GM19099 (cell line): Measurements from ENCODE around the gene STC2.

Experiments used
- POLR2A ChIP-seq: IDR thresholded peaks from 3 replicates; pipeline ENCODE4 v1.6.1; 2011; ENCODE audit warnings: low read depth; ENCODE audit not compliant: insufficient read length; ENCODE audit errors: extremely low read depth

The STC2 gene

GRCh38 chr5:173327948-173328843 is at the start of gene STC2:
STC2 (minus strand) TSS chr5:173328414; CDS start chr5:173328193, 221 bp downstream.
- peak; percentile 44 for TF ChIP-seq POLR2A

GRCh38 chr5:173371400-173371799 is 43.2 kb upstream of the STC2 start:
- no peak for TF ChIP-seq POLR2A

DNA sequence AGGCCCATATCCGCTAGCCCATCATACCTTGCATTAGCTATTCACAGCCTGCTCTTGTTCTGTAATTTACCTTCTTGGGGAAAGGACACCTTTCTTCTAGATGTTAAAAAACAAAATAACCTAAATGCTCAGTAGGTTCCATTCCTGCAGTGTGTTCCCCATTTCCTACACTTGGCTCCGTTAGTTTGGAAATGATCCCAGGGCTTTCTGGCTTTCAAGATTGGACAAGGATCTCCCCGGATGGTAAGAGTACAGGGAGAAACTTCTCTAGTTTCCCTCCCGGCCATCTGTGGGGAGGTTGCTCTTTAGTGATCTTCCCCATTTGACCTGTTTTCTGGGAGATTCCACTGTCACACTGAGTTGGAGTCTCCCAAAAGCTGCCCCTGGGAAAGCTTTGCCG is 27.3 kb upstream of the STC2 start:
- no peak for TF ChIP-seq POLR2A

- no peak for TF ChIP-seq POLR2A
Measured at GRCh38 chr5:173354645-173355044, 26.4 kb upstream of the STC2 start.

- no peak for TF ChIP-seq POLR2A
Measured at GRCh38 chr5:173352366-173353349, 24.4 kb upstream of the STC2 start.

DNA sequence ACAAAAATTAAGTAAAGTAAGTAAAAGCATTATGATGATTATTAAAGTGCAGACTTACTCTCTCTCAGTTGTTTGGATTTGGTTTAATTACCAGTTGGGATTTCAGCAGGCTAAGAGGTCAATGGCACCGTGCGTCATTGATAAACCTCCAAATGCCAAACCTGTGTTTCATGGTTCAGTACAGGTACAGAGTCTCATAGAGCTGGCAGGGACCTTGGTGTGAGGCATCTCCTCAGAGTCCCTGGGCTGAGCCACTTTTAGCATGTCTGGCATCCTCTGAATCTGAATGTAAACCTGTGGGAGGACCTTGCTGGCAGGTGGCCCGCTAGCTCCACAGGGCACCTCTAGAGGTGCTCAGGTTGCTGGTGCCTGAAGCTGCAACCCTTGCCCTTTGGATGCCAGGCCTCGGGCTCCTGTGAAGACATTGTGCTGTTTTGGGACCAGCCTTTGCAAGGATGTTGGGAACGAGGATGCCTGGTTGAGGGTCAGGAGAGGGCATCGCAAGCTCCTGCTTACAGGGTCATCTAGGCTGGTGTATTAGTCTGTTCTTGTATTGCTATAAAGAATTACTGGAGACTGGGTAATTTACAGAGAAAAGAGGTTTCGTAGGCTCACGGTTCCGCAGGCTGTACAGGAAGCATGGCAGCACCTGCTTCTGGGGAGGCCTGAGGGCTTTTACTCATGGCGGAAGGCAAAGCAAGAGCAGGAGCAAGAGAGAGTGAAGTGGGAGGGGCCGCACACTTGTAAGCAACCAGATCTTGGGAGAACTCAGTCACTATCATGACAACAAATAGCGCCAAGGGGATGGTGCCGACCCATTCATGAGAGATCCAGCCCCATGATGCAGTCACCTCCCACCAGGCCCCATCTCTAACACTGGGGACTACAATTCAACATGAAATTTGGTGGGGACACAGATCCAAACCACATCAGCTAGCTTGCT is 14.9 kb upstream of the STC2 start:
- no peak for TF ChIP-seq POLR2A

- TF ChIP-seq POLR2A = no peak
Measured at GRCh38 chr5:173341961-173342430, 13.8 kb upstream of the STC2 start.

DNA sequence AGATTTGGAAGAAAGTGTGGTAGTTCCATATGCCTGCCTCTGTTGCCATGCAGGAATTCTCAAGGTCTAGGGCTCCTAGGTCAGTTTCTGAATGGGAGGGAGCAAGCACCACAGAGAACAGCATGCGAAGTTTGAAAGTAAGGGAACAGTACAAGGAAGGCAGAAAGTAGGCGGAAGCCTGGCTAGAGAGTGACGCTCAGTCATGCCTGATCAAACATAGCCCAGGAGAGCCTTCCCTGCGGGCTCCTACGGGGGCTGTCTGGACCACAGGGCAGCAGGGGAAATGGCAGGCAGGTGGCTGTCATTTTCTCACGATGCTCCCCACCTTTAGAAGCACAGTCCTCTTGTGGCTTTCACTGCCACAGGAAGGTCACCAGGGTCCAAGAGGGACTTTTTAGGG is 12.8 kb upstream of the STC2 start:
- no peak for TF ChIP-seq POLR2A

DNA sequence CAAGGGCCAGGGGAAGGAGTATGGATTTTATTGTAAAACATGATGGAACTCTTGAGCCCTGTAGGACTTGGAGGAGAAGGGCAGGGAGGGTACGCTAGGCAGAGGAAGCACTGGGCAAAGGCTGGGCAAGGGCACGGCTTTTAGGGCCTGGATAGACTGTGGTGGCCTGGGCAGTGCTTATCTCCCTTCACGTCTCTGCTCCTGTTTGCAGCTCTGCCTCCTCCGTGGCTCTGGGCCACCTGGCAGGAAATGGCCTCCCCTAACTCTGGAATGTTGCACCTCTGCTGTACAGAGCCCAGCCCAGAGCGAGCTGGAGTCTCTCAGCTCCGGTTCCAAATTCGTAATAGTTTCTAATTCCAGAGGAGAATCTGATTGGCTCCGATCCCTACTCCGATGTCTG is 12.2 kb upstream of the STC2 start:
- no peak for TF ChIP-seq POLR2A

DNA sequence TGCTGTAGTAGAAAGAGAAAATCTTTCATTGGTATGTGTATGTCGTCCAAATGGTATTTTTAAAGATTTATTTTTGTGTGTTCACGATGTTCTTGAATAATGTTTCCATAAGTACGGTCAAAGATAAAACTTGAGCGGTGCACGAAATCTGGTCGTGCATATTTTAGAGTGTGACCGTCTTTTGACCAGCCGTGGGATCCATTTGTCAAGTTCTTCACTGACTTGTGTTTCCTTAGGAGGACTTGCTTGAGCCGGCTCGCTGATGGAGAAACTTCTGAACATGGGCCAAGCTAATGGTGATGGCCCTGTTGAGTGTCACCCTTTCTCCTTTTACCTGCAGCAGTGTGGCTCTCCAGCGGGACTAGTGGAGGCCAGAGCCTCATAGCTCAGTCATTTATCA is 11.1 kb upstream of the STC2 start:
- TF ChIP-seq POLR2A = no peak

- no peak for TF ChIP-seq POLR2A
Measured at GRCh38 chr5:173338380-173339015, 10.3 kb upstream of the STC2 start.

DNA sequence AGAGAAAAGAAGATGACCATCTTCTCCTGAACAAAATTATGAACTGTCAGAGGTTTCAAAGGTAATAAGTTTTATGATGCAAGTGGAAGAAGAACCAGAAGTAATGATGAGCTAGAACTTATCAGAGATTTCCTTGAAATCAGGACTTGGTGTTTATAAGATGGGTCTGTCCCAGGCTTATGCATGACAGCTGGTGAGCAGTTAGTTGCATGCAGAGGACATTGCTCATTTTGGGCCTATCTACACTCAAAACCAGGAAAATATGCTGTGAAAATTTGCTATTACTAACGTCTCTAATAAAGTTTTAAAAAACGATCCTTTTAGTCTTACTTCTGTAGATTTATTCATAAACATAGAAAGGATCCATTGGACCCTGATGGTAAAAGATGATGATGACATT is 6.6 kb upstream of the STC2 start:
- no peak for TF ChIP-seq POLR2A

DNA sequence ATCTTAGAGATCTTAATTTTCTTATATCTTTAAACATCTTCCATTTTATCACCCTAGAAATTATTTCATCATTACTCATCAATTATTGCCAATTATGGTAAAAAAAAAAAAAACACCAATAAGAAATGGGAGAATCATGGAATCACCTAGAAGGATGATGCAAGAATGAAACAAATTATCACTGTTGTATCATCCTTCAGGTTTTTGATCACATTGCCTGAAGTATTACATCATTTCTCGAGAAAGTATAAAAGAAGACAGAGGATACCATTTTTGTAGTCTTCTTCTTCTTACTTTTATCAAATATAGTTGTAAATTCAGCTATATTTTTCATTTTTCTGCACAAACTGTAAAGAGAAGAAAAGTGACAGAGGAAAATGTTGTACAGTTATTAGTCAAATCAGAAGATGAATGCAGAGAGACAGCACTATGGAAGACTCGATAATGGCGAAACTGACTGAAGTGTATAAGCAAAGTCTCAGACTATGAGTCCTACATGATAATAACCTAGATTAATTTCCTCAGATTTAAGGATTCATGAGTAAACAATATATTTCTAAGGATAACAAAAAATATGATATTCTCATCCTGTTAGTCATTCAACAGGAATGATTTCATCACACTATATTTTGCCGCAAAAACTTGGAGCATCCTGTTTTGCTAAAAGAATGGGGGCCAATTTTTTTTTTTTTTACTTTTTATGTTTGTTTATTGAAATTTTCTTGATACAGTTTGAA is 5.9 kb upstream of the STC2 start:
- TF ChIP-seq POLR2A = no peak
